ENCODE data around the gene CPAMD8. TPM values are rescaled to one million over a fixed set of nuclear protein-coding genes. Genes with fewer than 3 reads are reported as not detected.

Gene CPAMD8
- total and polyA plus RNA-seq, 12 donors = 3.1 to 33.7 (median 9.2) TPM

- Histone ChIP-seq H3K4me3 (no peak overlapping the region), H3K4me1 (replicated peaks in 1 of 2) (no peaks in the 10 kb centered on the region), H3K36me3 (replicated peaks in 1 of 2) (no peaks in the 10 kb centered on the region), H3K27me3 (no peaks in the 10 kb centered on the region), H3K27ac (no peak overlapping the region), H3K9me3 (replicated peaks in 1 of 3) (peaks cover 0 to 4% (median 0%) of the 10 kb centered on the region in 3 donors)
- TF ChIP-seq CTCF (IDR thresholded peaks at IDR 0.05) = no peak
- TF ChIP-seq POLR2A (IDR thresholded peaks at IDR 0.05) = no peak
- intact Hi-C loops (cut with DNase I) = no loop called here
- 77 to 80% (median 78%) methylated on average over 7 of the region's 7 CpGs for WGBS, 4 donors
- no peak for DNase-seq
These were observed 109.2 kb downstream of the CPAMD8 start for GRCh38 chr19:16917401-16917800.

GRCh38 chr19:16915734-16916133 is 110.9 kb downstream of the CPAMD8 start:
- H3K27ac ChIP-seq = no peak overlapping the region
- H3K27me3 ChIP-seq = no peaks in the 10 kb centered on the region
- TF ChIP-seq CTCF (IDR thresholded peaks at IDR 0.05) (no peak), POLR2A (IDR thresholded peaks at IDR 0.05) (no peak)
- 56 to 79% (median 68%) methylated on average over 3 of the region's 3 CpGs for WGBS, 4 donors
- H3K4me3 ChIP-seq = no peak overlapping the region
- intact Hi-C loops (cut with DNase I) = no loop called here
- H3K4me1 ChIP-seq (replicated peaks in 1 of 2) = no peaks in the 10 kb centered on the region
- no peaks in the 10 kb centered on the region for H3K36me3 ChIP-seq (replicated peaks in 1 of 2)
- peaks cover 0 to 4% (median 0%) of the 10 kb centered on the region in 3 donors for H3K9me3 ChIP-seq (replicated peaks in 1 of 3)
- DNase-seq = no peak

GRCh38 chr19:16915135-16915534 is 111.5 kb downstream of the CPAMD8 start:
- 53 to 74% (median 68%) methylated on average over 2 to 3 of the region's 3 CpGs for WGBS, 4 donors
- Histone ChIP-seq H3K9me3 (replicated peaks in 1 of 3) (peaks cover 0 to 4% (median 0%) of the 10 kb centered on the region in 3 donors), H3K4me3 (no peak overlapping the region), H3K36me3 (replicated peaks in 1 of 2) (no peaks in the 10 kb centered on the region), H3K4me1 (replicated peaks in 1 of 2) (no peaks in the 10 kb centered on the region), H3K27ac (no peak overlapping the region), H3K27me3 (no peaks in the 10 kb centered on the region)
- no peak for TF ChIP-seq CTCF (IDR thresholded peaks at IDR 0.05)
- no peak for TF ChIP-seq POLR2A (IDR thresholded peaks at IDR 0.05)
- intact Hi-C loops (cut with DNase I) = no loop called here
- DNase-seq = no peak

- Histone ChIP-seq H3K9me3 (replicated peaks in 1 of 3) (peaks cover 0 to 4% (median 0%) of the 10 kb centered on the region in 3 donors), H3K36me3 (replicated peaks in 1 of 2) (no peaks in the 10 kb centered on the region), H3K4me1 (replicated peaks in 1 of 2) (no peaks in the 10 kb centered on the region), H3K4me3 (no peak overlapping the region), H3K27me3 (no peaks in the 10 kb centered on the region), H3K27ac (no peak overlapping the region)
- intact Hi-C loops (cut with DNase I) = no loop called here
- WGBS, 4 donors = 86 to 91% (median 90%) methylated on average over 1 to 11 of the region's 11 CpGs
- DNase-seq = no peak
- TF ChIP-seq POLR2A (IDR thresholded peaks at IDR 0.05) = no peak
- no peak for TF ChIP-seq CTCF (IDR thresholded peaks at IDR 0.05)
These were observed 112.2 kb downstream of the CPAMD8 start for GRCh38 chr19:16914421-16914820.

Measured in adrenal gland (tissue), 12 donors.